Fibroblast of lung (primary cell): ENCODE results near the gene DHX38. TPM values are rescaled to one million over a fixed set of nuclear protein-coding genes. Genes with fewer than 3 reads are reported as not detected.

Experiments used
- DNase-seq, 2 donors: peaks; one replicate each; pipeline versions ENCODE4 v3.0.0 to v3.0.0-alpha.2; 2010; ENCODE audit warnings: low read depth in 2 of 2
- H2AFZ ChIP-seq: 2 replicates; pipeline ENCODE4 v1.5.1; 2012; ENCODE audit warnings: low read length, control low read depth, inconsistent platforms
- H3K27ac ChIP-seq: 2 replicates; pipeline ENCODE4 v1.5.1; 2011; ENCODE audit warnings: low read length, control low read depth; ENCODE audit not compliant: insufficient read depth
- H3K27me3 ChIP-seq: 2 replicates; pipeline ENCODE4 v1.5.1; 2011; ENCODE audit warnings: mild to moderate bottlenecking, low read length; ENCODE audit not compliant: control insufficient read depth, insufficient read depth
- H3K36me3 ChIP-seq: 2 replicates; pipeline ENCODE4 v1.5.1; 2011; ENCODE audit warnings: low read length; ENCODE audit not compliant: control insufficient read depth, insufficient read depth
- H3K4me1 ChIP-seq: 2 replicates; pipeline ENCODE4 v1.5.1; 2011; ENCODE audit warnings: low read length; ENCODE audit not compliant: control insufficient read depth, insufficient read depth; ENCODE audit errors: extremely low read depth
- H3K4me2 ChIP-seq: 2 replicates; pipeline ENCODE4 v1.5.1; 2011; ENCODE audit warnings: low read length, control low read depth; ENCODE audit not compliant: insufficient read depth; ENCODE audit errors: extremely low read depth
- H3K4me3 ChIP-seq, 4 experiments: fragments of 200-600 bp in 1 of 4; sonication (generic) in 1 of 4; replicated peaks in 1 of 4; 2 replicates each; pipeline ENCODE4 v1.5.1; 2011 to 2016; ENCODE audit warnings: low read length in 4 of 4, low read depth in 3 of 4, mild to moderate bottlenecking in 3 of 4, control low read depth in 2 of 4, inconsistent platforms in 1 of 4, mixed read lengths in 1 of 4; ENCODE audit not compliant: insufficient read depth in 1 of 4; ENCODE audit errors: control extremely low read depth in 1 of 4
- H3K79me2 ChIP-seq: 2 replicates; pipeline ENCODE4 v1.5.1; 2012; ENCODE audit warnings: mild to moderate bottlenecking, low read length, inconsistent platforms; ENCODE audit not compliant: control insufficient read depth, insufficient read depth
- H3K9ac ChIP-seq: 2 replicates; pipeline ENCODE4 v1.5.1; 2011; ENCODE audit warnings: mild to moderate bottlenecking, low read length, control low read depth; ENCODE audit not compliant: insufficient read depth
- H3K9me3 ChIP-seq: 2 replicates; pipeline ENCODE4 v1.5.1; 2012; ENCODE audit warnings: low read depth, low read length; ENCODE audit not compliant: control insufficient read depth, insufficient read depth
- H4K20me1 ChIP-seq: 2 replicates; pipeline ENCODE4 v1.5.1; 2011; ENCODE audit warnings: low read length; ENCODE audit not compliant: control insufficient read depth, insufficient read depth; ENCODE audit errors: extremely low read depth
- EZH2 ChIP-seq: IDR thresholded peaks from 2 replicates; pipeline ENCODE4 v1.5.1; 2012; ENCODE audit warnings: low read length, control low read depth, mild to moderate bottlenecking; ENCODE audit errors: missing control alignments
- polyA plus RNA-seq, 2 donors: library from polyadenylated mRNA; depleted of rRNA in 1 of 2; stranded (reverse) in 1 of 2; unstranded in 1 of 2; fragments of >200 nt; gene quantifications; 2 replicates each; pipeline ENCODE4 v1.2.1, GENCODE V29; 2011 to 2012; ENCODE audit warnings: missing spikeins in 1 of 2
- total RNA-seq: library from RNA; depleted of rRNA; stranded (reverse); fragments of >200 nt; gene quantifications from 2 replicates; pipeline ENCODE4 v1.2.1, GENCODE V29; 2014
- TF ChIP-seq, protein P1 (sequence below), 2 donors: IDR thresholded peaks in 1 of 2; conservative IDR thresholded peaks in 1 of 2; 1 replicate in 1 of 2; 2 replicates in 1 of 2; pipeline ENCODE4 v1.5.1; 2011 to 2012; ENCODE audit warnings: low read length in 2 of 2, control low read depth in 1 of 2, inconsistent platforms in 1 of 2, low read depth in 1 of 2, mild to moderate bottlenecking in 1 of 2

Gene DHX38
- total and polyA plus RNA-seq, 2 donors (not counting 1 experiment from before 2014, with no cell fraction given), result 31.4 to 80.3 TPM

DNA sequence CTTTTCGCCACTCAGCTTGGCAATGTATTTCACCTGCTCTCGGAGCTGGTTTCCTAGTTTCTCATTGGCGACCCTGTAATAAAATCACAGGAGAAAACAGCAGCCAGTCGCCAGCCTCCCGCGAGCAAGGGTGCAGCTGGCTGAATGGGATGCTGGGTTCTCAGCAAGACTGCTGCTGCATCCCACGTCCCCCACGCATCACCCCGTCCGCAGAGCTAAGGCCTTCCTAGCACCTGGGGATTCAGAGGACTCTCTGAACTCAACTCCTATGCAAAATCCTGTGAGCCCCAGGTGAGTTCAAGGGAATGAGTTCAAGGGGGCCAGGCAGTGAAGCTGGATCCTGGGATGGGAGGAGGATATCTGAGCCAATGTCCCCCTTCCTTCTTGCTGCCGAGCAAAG, 29.3 kb downstream of the DHX38 start:
- Histone ChIP-seq H3K79me2 (no peaks in the 10 kb centered on the region), H2AFZ (no peak overlapping the region), H3K27ac (no peak overlapping the region), H3K9ac (no peak overlapping the region), H3K9me3 (no peaks in the 10 kb centered on the region), H3K4me1 (peaks cover 3% of the 10 kb centered on the region), H3K4me2 (no peak overlapping the region), H3K4me3 (no peak overlapping the region), H3K36me3 (no peaks in the 10 kb centered on the region), H3K27me3 (no peaks in the 10 kb centered on the region), H4K20me1 (no peaks in the 10 kb centered on the region)
- DNase-seq, result no peak
- TF ChIP-seq, protein P1, sequence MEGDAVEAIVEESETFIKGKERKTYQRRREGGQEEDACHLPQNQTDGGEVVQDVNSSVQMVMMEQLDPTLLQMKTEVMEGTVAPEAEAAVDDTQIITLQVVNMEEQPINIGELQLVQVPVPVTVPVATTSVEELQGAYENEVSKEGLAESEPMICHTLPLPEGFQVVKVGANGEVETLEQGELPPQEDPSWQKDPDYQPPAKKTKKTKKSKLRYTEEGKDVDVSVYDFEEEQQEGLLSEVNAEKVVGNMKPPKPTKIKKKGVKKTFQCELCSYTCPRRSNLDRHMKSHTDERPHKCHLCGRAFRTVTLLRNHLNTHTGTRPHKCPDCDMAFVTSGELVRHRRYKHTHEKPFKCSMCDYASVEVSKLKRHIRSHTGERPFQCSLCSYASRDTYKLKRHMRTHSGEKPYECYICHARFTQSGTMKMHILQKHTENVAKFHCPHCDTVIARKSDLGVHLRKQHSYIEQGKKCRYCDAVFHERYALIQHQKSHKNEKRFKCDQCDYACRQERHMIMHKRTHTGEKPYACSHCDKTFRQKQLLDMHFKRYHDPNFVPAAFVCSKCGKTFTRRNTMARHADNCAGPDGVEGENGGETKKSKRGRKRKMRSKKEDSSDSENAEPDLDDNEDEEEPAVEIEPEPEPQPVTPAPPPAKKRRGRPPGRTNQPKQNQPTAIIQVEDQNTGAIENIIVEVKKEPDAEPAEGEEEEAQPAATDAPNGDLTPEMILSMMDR (conservative IDR thresholded peaks at IDR 0.05 in 1 of 2, IDR thresholded peaks at IDR 0.05 in 1 of 2; ENCODE audit: low read depth in 1 of 2, low read length in 2 of 2), result no peak
- TF ChIP-seq EZH2, result no peak

DNA sequence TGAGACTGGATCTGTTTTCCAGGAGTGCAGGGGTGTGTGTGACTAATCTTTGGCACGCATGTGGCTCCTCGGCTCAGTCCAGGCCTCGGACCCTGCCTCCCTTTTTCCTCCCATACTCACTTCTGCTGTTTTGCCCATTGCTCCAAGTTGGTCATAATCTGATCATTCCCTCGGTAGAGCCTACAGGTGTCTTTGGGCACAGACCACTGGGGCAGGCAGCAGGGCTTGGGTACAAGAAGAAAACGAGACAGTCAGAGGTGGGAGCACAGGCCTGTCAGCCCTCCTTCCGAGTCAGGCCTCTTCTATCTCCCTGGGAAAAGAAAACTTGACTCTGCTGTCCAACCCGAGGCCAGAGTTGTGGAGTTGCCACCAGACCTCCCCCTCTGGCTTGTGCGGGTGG, 29.8 kb downstream of the DHX38 start:
- no peak overlapping the region for H2AFZ ChIP-seq
- H3K4me3 ChIP-seq, result no peak overlapping the region
- no peaks in the 10 kb centered on the region for H4K20me1 ChIP-seq
- H3K9ac ChIP-seq, result no peak overlapping the region
- TF ChIP-seq, protein P1 (conservative IDR thresholded peaks at IDR 0.05 in 1 of 2, IDR thresholded peaks at IDR 0.05 in 1 of 2; ENCODE audit: low read depth in 1 of 2, low read length in 2 of 2), result no peak
- TF ChIP-seq EZH2, result no peak
- H3K9me3 ChIP-seq, result no peaks in the 10 kb centered on the region
- H3K4me1 ChIP-seq, result peaks cover 3% of the 10 kb centered on the region
- no peak for DNase-seq
- no peaks in the 10 kb centered on the region for H3K27me3 ChIP-seq
- no peaks in the 10 kb centered on the region for H3K36me3 ChIP-seq
- H3K27ac ChIP-seq, result no peak overlapping the region
- no peaks in the 10 kb centered on the region for H3K79me2 ChIP-seq
- H3K4me2 ChIP-seq, result no peak overlapping the region

DNA sequence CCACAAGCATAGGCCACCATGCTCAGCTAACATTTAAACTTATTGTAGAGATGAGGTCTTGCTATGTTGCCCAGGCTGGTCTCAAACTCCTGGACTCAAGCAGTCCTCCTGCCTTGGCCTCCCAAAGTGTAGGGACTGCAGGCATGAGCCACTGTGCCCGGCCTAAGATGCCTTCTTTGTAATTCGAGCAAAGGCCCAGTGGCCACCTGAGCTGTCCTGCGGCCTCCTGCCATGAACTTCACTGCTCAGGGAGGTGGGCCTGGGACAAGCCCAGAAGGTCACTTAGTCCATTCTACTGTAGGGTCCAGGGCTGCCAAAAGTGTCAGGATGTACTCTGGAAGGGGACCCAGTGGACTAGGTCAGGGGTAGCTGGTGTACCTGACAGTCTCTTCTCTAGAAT, 30.5 kb downstream of the DHX38 start:
- no peaks in the 10 kb centered on the region for H3K9me3 ChIP-seq
- H3K4me2 ChIP-seq, result no peak overlapping the region
- no peaks in the 10 kb centered on the region for H3K27me3 ChIP-seq
- H3K4me3 ChIP-seq, result no peak overlapping the region
- no peak for DNase-seq
- no peak overlapping the region for H3K27ac ChIP-seq
- no peak overlapping the region for H2AFZ ChIP-seq
- no peaks in the 10 kb centered on the region for H3K36me3 ChIP-seq
- H4K20me1 ChIP-seq, result no peaks in the 10 kb centered on the region
- H3K79me2 ChIP-seq, result no peaks in the 10 kb centered on the region
- no peak overlapping the region for H3K9ac ChIP-seq
- H3K4me1 ChIP-seq, result peaks cover 3% of the 10 kb centered on the region
- TF ChIP-seq, protein P1 (conservative IDR thresholded peaks at IDR 0.05 in 1 of 2, IDR thresholded peaks at IDR 0.05 in 1 of 2; ENCODE audit: low read depth in 1 of 2, low read length in 2 of 2), result no peak
- TF ChIP-seq EZH2, result no peak
